K562 (cell line): Measurements from ENCODE around the gene MEGF11. TPM values are rescaled to one million over a fixed set of nuclear protein-coding genes. Genes with fewer than 3 reads are reported as not detected.

Source experiments
- FOS ChIP-seq: IDR thresholded peaks from 3 replicates; pipeline ENCODE4 v1.6.1; 2011; ENCODE audit not compliant: insufficient read length; ENCODE audit errors: extremely low read depth
- FOXA3 ChIP-seq, 2 experiments: fragments of 450-650 bp in 1 of 2; sonication (generic) in 1 of 2; formaldehyde crosslinking; IDR thresholded peaks in 1 of 2; conservative IDR thresholded peaks in 1 of 2; 2 replicates each; pipeline versions ENCODE4 v1.4.0 to v1.8.0; 2020 to 2022; ENCODE audit warnings: mild to moderate bottlenecking in 2 of 2, missing genetic modification reagents in 1 of 2
- KLF16 ChIP-seq: IDR thresholded peaks from 2 replicates; pipeline ENCODE4 v1.6.1; 2016; ENCODE audit warnings: antibody characterized with exemption
- MGA ChIP-seq: fragments of 450-650 bp; IDR thresholded peaks from 2 replicates; pipeline ENCODE4 v1.6.1; 2016; ENCODE audit warnings: mild to moderate bottlenecking, moderate library complexity
- RBFOX2 ChIP-seq: fragments of 200-400 bp; formaldehyde crosslinking; IDR thresholded peaks from 2 replicates; pipeline ENCODE4 v1.6.1; 2017; ENCODE audit warnings: low read depth, mild to moderate bottlenecking, low read length, moderate library complexity
- SMARCA4 ChIP-seq: fragments of 450-650 bp; IDR thresholded peaks from 2 replicates; pipeline ENCODE4 v1.6.1; 2016
- SRSF9 ChIP-seq: fragments of 200-400 bp; formaldehyde crosslinking; IDR thresholded peaks from 2 replicates; pipeline ENCODE4 v1.6.1; 2017; ENCODE audit warnings: low read depth, low read length, borderline replicate concordance
- ZBTB17 ChIP-seq: fragments of 450-650 bp; formaldehyde crosslinking; IDR thresholded peaks from 2 replicates; pipeline ENCODE4 v1.4.0; 2020; ENCODE audit warnings: mild to moderate bottlenecking
- ZNF274 ChIP-seq: IDR thresholded peaks from 2 replicates; pipeline ENCODE4 v1.6.1; 2011; ENCODE audit warnings: low read depth, mild to moderate bottlenecking, low read length, moderate library complexity, borderline replicate concordance
- ZNF398 ChIP-seq: fragments of 250-450 bp; sonication (Bioruptor Pico); IDR thresholded peaks from 2 replicates; pipeline ENCODE4 v1.8.0; 2021; ENCODE audit warnings: moderate library complexity, mild to moderate bottlenecking, inconsistent platforms
- ZNF639 ChIP-seq, 2 experiments: fragments of 200-800 bp in 1 of 2; sonication (Bioruptor generic) in 1 of 2; sonication (generic) in 1 of 2; formaldehyde crosslinking in 1 of 2; IDR thresholded peaks in 1 of 2; conservative IDR thresholded peaks in 1 of 2; 2 replicates each; pipeline versions ENCODE4 v1.5.0 to v1.6.1; 2016 to 2020; ENCODE audit warnings: missing compliant biosample characterization in 1 of 2, missing genetic modification characterization in 1 of 2, missing genetic modification reagents in 1 of 2
- ZNF778 ChIP-seq: fragments of 450-650 bp; formaldehyde crosslinking; IDR thresholded peaks from 2 replicates; pipeline ENCODE4 v1.4.0; 2020; ENCODE audit warnings: mild to moderate bottlenecking, moderate library complexity
- polyA plus RNA-seq, 8 experiments: library from polyadenylated mRNA; depleted of rRNA in 4 of 8; stranded (reverse) in 5 of 8; unstranded in 3 of 8; fragments of >200 nt; fragmentation: Nextera tagmentation in 2 of 8; fragmentation: Illumina TruSeq in 1 of 8; extraction: Ambion mirVana in 2 of 8; extraction: Trizol in 1 of 8; gene quantifications; 2 replicates each; pipeline versions ENCODE4 v1.2.1 to v1.2.3, GENCODE V29; 2011 to 2014; ENCODE audit warnings: inconsistent platforms in 1 of 8, missing spikeins in 1 of 8
- total RNA-seq, 7 experiments: library from RNA; depleted of rRNA in 6 of 7; stranded (reverse); fragments of >200 nt in 6 of 7; fragmentation: Illumina TruSeq in 2 of 7; extraction: Trizol in 2 of 7; gene quantifications; 2 replicates each; pipeline versions ENCODE4 v1.2.1 to v1.2.3, GENCODE V29; 2011 to 2021; ENCODE audit warnings: low replicate concordance in 1 of 7

MEGF11 gene
- total and polyA plus RNA-seq, 9 of the 15 experiments (the other 6 are each of a cell fraction or from before 2014, with no cell fraction given), result 0.06 to 0.23 (median 0.20) TPM; not detected in 6

GRCh38 chr15:65970937-65971740, 282.4 kb downstream of the MEGF11 start (continued):
- TF ChIP-seq MGA (peak; percentile 71), ZNF274 (no peak), RBFOX2 (0 out of 2 replicates have a peak, but pooled peaks have one; percentile 38), ZNF639 (CRISPR knock-in tag; conservative IDR thresholded peaks at IDR 0.05 in 1 of 2, IDR thresholded peaks at IDR 0.05 in 1 of 2) (no peak), ZNF778 (CRISPR knock-in tag) (no peak), FOXA3 (CRISPR knock-in tag; conservative IDR thresholded peaks at IDR 0.05 in 1 of 2, IDR thresholded peaks at IDR 0.05 in 1 of 2) (peak; percentile 50 to 55; a peak in 2 of 4 replicates), ZBTB17 (no peak), SMARCA4 (peak; percentile 79; the same call in 1 of the 2 replicates), ZNF398 (CRISPR knock-in tag) (no peak), FOS (no peak), SRSF9 (no peak), KLF16 (no peak)
